ENCODE measurements around the gene PLOD3. TPM values are rescaled to one million over a fixed set of nuclear protein-coding genes. Genes with fewer than 3 reads are reported as not detected.

PLOD3 gene
- total RNA-seq (2022; extraction: Qiagen RNA extraction; ENCODE audit: low read depth), result 66.1 to 89.3 TPM (median 85.4 TPM) in 5 replicates

DNA sequence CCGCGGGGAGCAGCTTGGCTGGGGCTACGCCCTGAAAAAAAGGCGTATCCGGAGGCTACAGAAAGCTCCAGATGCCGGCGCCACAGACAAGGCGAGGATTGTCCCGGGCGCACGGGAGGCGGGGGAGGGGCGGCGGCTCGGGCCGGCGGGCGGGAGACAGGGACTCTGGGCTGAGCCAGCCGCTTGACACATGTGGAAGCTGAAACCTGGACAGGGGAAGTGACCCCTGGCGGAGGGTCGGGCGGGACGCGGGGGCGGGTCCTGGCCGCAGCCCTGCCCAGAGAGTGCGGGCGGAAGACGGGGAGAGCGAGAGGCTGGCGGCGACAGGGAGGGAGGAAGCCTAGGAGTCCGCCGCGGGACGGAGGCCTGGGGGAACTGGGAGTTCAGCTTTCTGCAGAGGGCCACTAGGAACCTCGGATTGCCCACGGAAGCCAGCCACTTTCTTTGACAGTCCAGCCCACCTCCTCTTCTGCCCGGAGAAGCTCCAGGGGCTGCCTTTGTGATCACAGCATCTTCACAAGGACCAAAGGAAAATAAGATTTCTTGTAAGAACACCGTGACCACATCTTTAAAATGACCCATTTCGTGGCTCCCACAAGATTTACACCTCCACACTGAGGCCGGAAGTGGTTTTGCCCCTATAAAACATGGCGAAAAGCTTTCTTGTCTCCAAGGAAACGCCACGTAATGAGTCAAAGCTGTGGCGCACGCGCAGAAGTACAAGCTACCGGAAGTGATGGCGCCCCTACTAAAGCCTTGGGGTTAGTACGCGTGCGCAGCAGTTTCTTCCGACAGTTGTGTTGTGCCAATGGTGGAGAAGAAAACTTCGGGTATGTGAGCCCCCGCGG, at the start of gene PLOD3, which contains the start of gene ZNHIT1:
TSS of gene PLOD3 (minus strand) at position 194 of the 848 bp plus-strand sequence. CDS start 307 bp downstream, outside the sequence.
TSS of gene ZNHIT1 (plus strand) at position 778 of the 848 bp plus-strand sequence. CDS start at position 809, 31 bp downstream.

DNA sequence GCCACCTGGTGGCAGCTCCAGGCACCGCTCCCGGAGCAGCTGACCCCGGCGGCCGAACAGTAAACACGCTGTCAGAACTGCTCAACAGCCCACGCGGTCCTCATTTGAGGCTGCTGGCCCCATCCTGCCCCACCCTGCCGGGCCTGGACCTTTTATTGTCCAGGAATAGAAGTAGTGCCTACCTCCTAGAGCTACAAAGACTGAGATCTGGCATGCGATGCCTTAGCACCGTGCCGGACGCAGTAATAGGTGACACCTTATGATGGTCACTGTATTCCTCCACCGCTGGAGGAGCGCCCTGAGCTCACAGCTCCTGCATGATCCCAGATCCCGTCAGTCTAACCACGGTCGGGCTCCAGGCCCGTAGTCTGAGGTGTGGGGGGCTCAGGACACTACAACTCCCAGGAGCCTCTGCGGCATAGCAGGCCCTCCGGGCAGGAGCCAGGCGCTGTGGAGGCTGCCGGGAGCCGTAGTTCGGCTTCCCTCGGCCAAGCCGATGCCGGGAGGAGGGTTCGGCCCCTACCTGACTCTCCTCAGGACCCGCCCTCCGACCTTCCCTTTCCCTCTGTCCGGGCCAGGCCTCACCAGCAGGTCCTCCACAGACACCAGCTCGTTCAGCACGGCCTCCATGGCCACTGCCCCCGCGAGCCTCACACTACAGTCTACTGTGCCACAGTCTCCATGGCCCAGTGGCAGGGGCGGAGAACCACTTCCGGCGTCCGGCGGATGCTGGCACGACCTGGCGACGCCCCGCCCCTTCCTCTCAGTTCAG, 27.2 kb upstream of the PLOD3 start, which contains the start of gene FIS1:
TSS of gene FIS1 (minus strand) at position 707 of the 772 bp plus-strand sequence. CDS start at position 630, 77 bp downstream.

GRCh38 chr7:101237206-101238067, 20.1 kb upstream of the PLOD3 start, which contains the start of gene CLDN15:
CLDN15 (minus strand) TSS chr7:101237802; CDS start chr7:101237581, 221 bp downstream.

GRCh38 chr7:101200862-101201599, 16.4 kb downstream of the PLOD3 start, which contains the start of gene MOGAT3:
MOGAT3 (minus strand) TSS chr7:101201036; CDS start chr7:101200854, 182 bp downstream.

GRCh38 chr7:101180130-101180755, 37.1 kb downstream of the PLOD3 start, which contains the start of gene NAT16:
NAT16 (minus strand) TSS chr7:101180293; CDS start chr7:101174807, 5,486 bp downstream.

DNA sequence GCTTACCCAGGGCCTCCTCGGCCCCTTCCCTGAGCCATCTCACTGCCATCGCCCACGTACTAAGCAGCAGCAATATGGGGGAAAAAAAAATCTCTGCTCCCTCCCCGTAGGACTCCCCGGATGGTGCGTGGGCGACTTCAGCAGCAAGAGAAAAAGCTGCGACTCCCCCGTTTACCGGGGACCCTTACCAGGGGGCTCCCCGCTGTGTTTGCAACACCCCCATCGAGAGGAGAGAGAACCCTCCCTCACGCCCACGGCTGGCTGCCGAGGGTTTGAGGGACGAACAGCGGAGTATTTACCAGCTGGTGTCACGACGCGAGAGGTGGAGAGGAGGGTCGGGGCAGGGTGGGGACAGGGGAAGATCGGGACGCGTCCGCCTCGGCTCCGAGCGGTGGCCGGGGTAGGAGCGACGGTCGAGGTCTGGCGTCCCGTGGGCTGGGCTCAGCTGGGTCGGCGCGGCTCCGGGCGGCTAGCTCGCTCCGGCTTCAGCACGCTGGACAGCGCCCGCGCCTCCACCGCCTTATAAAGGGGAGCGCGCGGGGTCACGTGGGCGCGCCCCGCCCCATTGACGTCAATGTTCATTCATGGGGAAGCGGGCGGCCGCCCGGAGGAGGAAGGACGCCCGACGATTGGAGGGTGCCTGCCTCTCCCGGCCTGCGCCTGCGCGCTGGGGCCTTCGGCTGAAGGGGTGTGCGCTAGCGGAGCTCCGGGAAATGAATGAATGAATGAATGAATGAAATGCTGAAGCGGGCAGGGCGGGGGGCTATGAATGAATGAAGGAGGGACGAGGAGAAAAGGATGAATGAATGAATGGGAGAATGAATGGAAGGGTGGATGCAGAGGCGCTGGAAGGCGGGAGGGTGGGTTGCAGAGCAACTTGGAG, 52.1 kb downstream of the PLOD3 start, which contains the start of gene VGF:
TSS of gene VGF (minus strand) at position 495 of the 883 bp plus-strand sequence. CDS start 726 bp downstream, outside the sequence.

Other genes with a start within 250 kb of the PLOD3 start
- gene MUC12, start 248.0 kb downstream of the PLOD3 start, total RNA-seq (2022; extraction: Qiagen RNA extraction; ENCODE audit: low read depth), result 10.8 to 20.4 TPM (median 16.4 TPM) in 5 replicates
- gene MUC17, start 197.5 kb downstream of the PLOD3 start, total RNA-seq (2022; extraction: Qiagen RNA extraction; ENCODE audit: low read depth), result 0.01 to 0.30 TPM (median 0.02 TPM) in 5 replicates
- gene TRIM56, start 132.1 kb downstream of the PLOD3 start, total RNA-seq (2022; extraction: Qiagen RNA extraction; ENCODE audit: low read depth), result 8.6 to 18.6 TPM (median 14.5 TPM) in 5 replicates
- gene SERPINE1, start 90.5 kb downstream of the PLOD3 start, total RNA-seq (2022; extraction: Qiagen RNA extraction; ENCODE audit: low read depth), result 1,301 to 1,792 TPM (median 1,475 TPM) in 5 replicates
- gene AP1S1, start 63.1 kb downstream of the PLOD3 start, total RNA-seq (2022; extraction: Qiagen RNA extraction; ENCODE audit: low read depth), result 133 to 146 TPM (median 140 TPM) in 5 replicates
- gene VGF, start 52.0 kb downstream of the PLOD3 start, total RNA-seq (2022; extraction: Qiagen RNA extraction; ENCODE audit: low read depth), result 8.9 to 26.8 TPM (median 17.5 TPM) in 5 replicates
- gene NAT16, start 37.3 kb downstream of the PLOD3 start, total RNA-seq (2022; extraction: Qiagen RNA extraction; ENCODE audit: low read depth), result 0.13 to 0.29 TPM (median 0.22 TPM) in 5 replicates
- gene MOGAT3, start 16.5 kb downstream of the PLOD3 start, total RNA-seq (2022; extraction: Qiagen RNA extraction; ENCODE audit: low read depth), result not detected in 5 replicates
- 63.7 to 98.7 TPM (median 88.6 TPM) in 5 replicates for gene ZNHIT1, start 584 bp upstream of the PLOD3 start, total RNA-seq (2022; extraction: Qiagen RNA extraction; ENCODE audit: low read depth)
- 6.5 to 14.6 TPM (median 12.5 TPM) in 5 replicates for gene CLDN15, start 20.2 kb upstream of the PLOD3 start, total RNA-seq (2022; extraction: Qiagen RNA extraction; ENCODE audit: low read depth)
- 113 to 155 TPM (median 140 TPM) in 5 replicates for gene FIS1, start 27.5 kb upstream of the PLOD3 start, total RNA-seq (2022; extraction: Qiagen RNA extraction; ENCODE audit: low read depth)
- gene IFT22, start 104.2 kb upstream of the PLOD3 start, total RNA-seq (2022; extraction: Qiagen RNA extraction; ENCODE audit: low read depth), result 50.6 to 55.2 TPM (median 52.1 TPM) in 5 replicates
- gene COL26A1, start 145.3 kb upstream of the PLOD3 start, total RNA-seq (2022; extraction: Qiagen RNA extraction; ENCODE audit: low read depth), result 0.18 to 0.62 TPM (median 0.44 TPM) in 5 replicates